Natural killer cell treated with Interleukin-12 subunit alpha and Interleukin-12 subunit beta and Interleukin-15 and Interleukin-18, amount 100 ng/mL, for 72 hours (primary cell): Measurements from ENCODE around the gene C2CD4C. TPM values are rescaled to one million over a fixed set of nuclear protein-coding genes. Genes with fewer than 3 reads are reported as not detected.
"Not testable (repeated sequence)": the region's sequence is repeated elsewhere in the genome, so short reads cannot be mapped to it uniquely, and the experiment has no call there.

ENCODE experiments used
- ATAC-seq, 2 donors: fragments of 150-1000 bp; cut with Tn5 transposase in 1 of 2; sonication (Bioruptor Pico), chemical (Tn5 transposase) in 1 of 2; 2 replicates each; pipeline ENCODE4 v1.10.0; 2021
- DNase-seq: peaks from one replicate; pipeline ENCODE4 v3.0.0; 2022; ENCODE audit warnings: low spot score
- H3K27ac Mint-ChIP-seq, 2 donors: 1 replicate in 1 of 2; 2 replicates in 1 of 2; pipeline ENCODE4 v1.8.0; 2022; ENCODE audit warnings: mixed read lengths in 2 of 2, mild to moderate bottlenecking in 1 of 2, moderate library complexity in 1 of 2
- H3K27me3 Mint-ChIP-seq, 2 donors: 1 replicate in 1 of 2; 2 replicates in 1 of 2; pipeline ENCODE4 v1.8.0; 2022; ENCODE audit warnings: mixed read lengths in 2 of 2
- H3K36me3 Mint-ChIP-seq: one replicate; pipeline ENCODE4 v1.8.0; 2022; ENCODE audit warnings: mixed read lengths
- H3K4me1 Mint-ChIP-seq, 2 donors: 1 replicate in 1 of 2; 2 replicates in 1 of 2; pipeline ENCODE4 v1.8.0; 2022; ENCODE audit warnings: low read depth in 2 of 2, mixed read lengths in 2 of 2, mild to moderate bottlenecking in 1 of 2
- H3K4me3 Mint-ChIP-seq: one replicate; pipeline ENCODE4 v1.8.0; 2022; ENCODE audit warnings: mixed read lengths
- H3K9me3 Mint-ChIP-seq: 2 replicates; pipeline ENCODE4 v1.8.0; 2022; ENCODE audit warnings: mixed read lengths
- total RNA-seq, 2 donors: library from RNA; stranded (reverse); gene quantifications; one replicate each; pipeline ENCODE4 v1.2.3, GENCODE V29; 2022

The C2CD4C gene
- total RNA-seq, 2 donors from 2014 or later, result not detected

GRCh38 chr19:430701-431100, 21.8 kb upstream of the C2CD4C start:
- DNase-seq (no peak), ATAC-seq (no peak)
- Mint-ChIP-seq H3K36me3 (peaks cover 4% of the 10 kb centered on the region), H3K4me3 (no peak overlapping the region), H3K27me3 (no peaks in the 10 kb centered on the region), H3K9me3 (peaks cover 3% of the 10 kb centered on the region), H3K4me1 (no peaks in the 10 kb centered on the region), H3K27ac (no peak overlapping the region)

DNA sequence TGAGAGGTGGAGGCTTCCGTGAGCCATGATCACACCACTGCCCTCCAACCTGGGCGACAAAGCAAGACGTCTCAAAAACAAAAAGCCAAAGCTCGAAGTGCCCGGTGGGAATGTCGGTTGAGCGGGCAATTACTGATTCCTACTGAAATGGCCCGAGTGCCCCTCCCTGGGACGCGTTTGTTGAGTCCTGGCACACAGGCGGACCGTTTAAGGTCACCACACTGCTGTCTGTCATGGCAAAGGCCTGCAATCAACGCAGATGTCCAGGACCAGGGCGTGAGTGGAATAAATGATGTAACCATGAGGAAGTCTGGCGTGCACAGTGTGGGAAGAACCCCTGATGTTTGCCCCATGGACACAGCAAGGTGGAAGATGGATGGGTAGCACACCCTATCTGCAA, 19.2 kb upstream of the C2CD4C start:
- peaks cover 3% of the 10 kb centered on the region for H3K9me3 Mint-ChIP-seq

DNA sequence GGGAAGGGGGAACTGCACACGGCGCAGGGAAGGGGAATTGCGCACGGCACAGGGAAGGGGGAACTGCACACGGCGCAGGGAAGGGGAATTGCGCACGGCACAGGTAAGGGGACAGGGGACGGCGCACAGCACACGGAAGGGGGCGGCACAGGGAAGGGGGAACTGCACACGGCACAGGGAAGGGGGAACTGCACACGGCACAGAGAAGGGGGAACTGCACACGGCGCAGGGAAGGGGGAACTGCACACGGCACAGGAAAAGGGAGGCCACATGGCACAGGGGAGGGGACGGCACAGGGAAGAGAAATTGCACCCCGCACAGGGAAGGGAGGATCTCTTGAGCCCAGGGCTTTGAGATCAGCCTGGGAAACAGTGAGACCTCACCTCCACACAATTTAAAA, 18.7 kb upstream of the C2CD4C start:
- H3K36me3 Mint-ChIP-seq, H3K4me1 Mint-ChIP-seq, H3K27me3 Mint-ChIP-seq, H3K4me3 Mint-ChIP-seq, ATAC-seq, H3K9me3 Mint-ChIP-seq, DNase-seq, H3K27ac Mint-ChIP-seq: not testable (repeated sequence)

More for the DNA sequence above, 19.2 kb upstream of the C2CD4C start:
- Mint-ChIP-seq H3K27ac (no peak overlapping the region), H3K4me1 (no peaks in the 10 kb centered on the region), H3K36me3 (peaks cover 4% of the 10 kb centered on the region), H3K27me3 (no peaks in the 10 kb centered on the region), H3K4me3 (no peak overlapping the region)
- no peak for DNase-seq
- ATAC-seq, result no peak

GRCh38 chr19:426725-427445, 17.9 kb upstream of the C2CD4C start:
- no peaks in the 10 kb centered on the region for H3K4me1 Mint-ChIP-seq
- peaks cover 3% of the 10 kb centered on the region for H3K9me3 Mint-ChIP-seq
- DNase-seq (peak; percentile 47), ATAC-seq (no peak)
- no peak overlapping the region for H3K4me3 Mint-ChIP-seq
- no peaks in the 10 kb centered on the region for H3K27me3 Mint-ChIP-seq
- peaks cover 4% of the 10 kb centered on the region for H3K36me3 Mint-ChIP-seq
- H3K27ac Mint-ChIP-seq, result no peak overlapping the region

DNA sequence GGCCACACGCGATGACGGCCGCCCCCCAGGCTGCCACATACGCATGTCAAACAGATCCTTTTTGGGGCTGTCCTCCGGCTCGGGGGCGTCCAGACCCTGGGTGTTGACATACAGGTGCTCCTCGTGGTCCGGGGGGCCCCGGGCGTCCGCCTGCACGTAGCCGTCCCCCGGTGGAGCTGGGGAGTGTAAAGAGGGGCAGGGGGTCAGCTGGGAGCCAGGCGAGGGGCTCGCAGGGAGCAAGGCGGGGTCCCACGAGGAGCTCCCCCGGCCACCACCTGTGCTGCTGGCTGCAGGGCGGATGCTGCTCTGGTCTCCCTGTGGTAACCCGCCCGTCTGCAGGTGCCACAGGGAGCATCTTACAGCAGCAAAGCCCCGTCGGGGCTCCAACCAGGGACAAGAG, 16.1 kb upstream of the C2CD4C start:
- Mint-ChIP-seq H3K9me3 (no peaks in the 10 kb centered on the region), H3K27me3 (no peaks in the 10 kb centered on the region), H3K27ac (no peak overlapping the region), H3K4me1 (no peaks in the 10 kb centered on the region), H3K4me3 (no peak overlapping the region), H3K36me3 (no peaks in the 10 kb centered on the region)
- ATAC-seq (no peak), DNase-seq (peak; percentile 39)

GRCh38 chr19:424546-424945, 15.6 kb upstream of the C2CD4C start:
- H3K4me3 Mint-ChIP-seq, result no peak overlapping the region
- no peaks in the 10 kb centered on the region for H3K36me3 Mint-ChIP-seq
- H3K27ac Mint-ChIP-seq, result no peak overlapping the region
- no peaks in the 10 kb centered on the region for H3K4me1 Mint-ChIP-seq
- ATAC-seq, result no peak
- H3K9me3 Mint-ChIP-seq, result no peaks in the 10 kb centered on the region
- H3K27me3 Mint-ChIP-seq, result no peaks in the 10 kb centered on the region
- peak; percentile 44 for DNase-seq

DNA sequence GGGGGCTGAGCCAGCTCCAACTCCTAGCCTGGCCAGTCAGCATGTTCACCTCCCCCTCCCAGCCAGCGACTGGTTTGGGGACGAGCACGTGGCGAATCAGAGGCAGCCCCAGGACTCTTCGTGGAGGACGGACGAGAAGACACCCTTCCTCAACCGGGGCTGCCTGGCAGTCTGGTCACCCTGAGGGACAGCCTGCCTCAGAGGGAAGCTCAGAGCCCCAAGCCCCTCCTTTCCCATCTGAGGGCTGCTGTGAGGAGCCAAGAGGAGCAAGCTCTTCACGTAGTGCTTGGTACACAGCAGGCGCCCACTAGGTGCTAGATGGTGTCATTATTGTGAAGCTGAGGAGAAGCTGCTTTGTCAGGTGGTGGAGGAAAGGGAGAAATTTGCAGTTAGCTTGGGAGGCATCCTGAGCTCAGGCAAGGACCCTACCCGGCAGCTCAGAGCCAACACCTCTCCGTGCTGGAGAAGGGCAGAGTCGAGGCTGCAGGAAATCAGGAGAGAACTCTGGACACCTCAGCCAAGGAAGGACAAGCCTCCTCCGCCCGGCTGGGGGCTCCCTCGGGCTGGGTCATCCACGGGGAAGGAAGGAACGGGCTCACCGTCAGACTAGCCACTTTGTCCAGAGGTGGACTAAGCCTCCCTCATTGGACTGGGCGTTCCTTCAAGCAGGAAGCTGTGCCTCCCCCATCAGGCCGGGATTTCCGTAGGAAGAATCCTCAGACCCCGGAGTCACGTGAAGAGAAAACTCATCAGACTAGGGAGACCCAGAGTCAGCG, 14.9 kb upstream of the C2CD4C start:
- Mint-ChIP-seq H3K36me3 (no peaks in the 10 kb centered on the region), H3K27ac (no peak overlapping the region), H3K27me3 (no peaks in the 10 kb centered on the region), H3K4me1 (no peaks in the 10 kb centered on the region), H3K9me3 (no peaks in the 10 kb centered on the region), H3K4me3 (no peak overlapping the region)
- DNase-seq, result peak; percentile 59
- ATAC-seq, result no peak

DNA sequence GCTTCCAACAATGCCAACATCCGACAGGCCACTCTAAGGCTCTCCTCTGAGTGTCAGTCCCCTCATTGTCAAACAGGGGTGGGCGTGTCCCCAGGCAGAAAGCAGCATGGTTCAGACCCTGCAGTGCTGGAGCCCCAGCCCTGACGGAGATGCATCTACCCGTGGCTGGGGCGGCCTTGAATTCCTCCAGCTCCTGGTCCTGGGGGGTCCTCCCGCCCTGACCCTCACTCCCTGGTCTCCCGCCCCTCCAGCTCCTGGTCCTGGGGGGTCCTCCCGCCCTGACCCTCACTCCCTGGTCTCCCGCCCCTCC, 13.9 kb upstream of the C2CD4C start:
- H3K36me3 Mint-ChIP-seq, H3K27me3 Mint-ChIP-seq, H3K27ac Mint-ChIP-seq, H3K9me3 Mint-ChIP-seq, ATAC-seq, H3K4me3 Mint-ChIP-seq, H3K4me1 Mint-ChIP-seq: not testable (repeated sequence)
- DNase-seq, result peak; percentile 29

DNA sequence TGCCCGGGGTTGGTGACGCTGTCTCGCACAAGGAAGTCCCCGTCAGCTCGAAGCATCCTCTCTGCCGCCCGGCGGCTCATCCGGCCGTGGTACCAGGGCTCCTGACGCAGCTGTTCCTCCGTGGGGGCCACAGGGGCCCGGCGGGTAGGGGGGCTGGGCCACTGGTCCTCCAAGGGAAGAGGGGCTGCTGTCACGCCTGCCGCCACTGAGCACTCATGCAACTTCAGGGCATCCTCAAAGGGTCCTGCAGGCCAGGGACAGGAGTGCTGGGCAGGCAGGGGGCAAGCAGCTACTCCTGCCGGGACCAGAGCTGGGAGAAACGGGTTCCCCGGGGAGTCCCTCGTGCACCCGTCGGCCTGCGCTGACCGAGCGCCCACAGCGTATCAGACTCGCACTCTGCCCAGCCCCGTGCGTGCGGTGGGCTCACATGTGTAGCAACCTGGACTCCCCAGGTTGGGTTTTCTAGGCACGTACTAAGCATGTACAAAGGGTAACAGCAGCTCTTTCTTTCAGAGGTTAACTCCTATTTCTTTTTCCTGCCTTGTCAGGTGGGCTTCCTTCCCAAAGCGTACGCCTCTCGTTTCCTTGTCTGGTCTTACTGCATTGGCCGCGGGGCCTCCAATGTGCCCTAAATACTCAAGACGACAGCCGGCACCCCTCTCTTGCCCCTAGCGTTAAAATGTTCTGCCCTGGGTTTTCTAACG, 13.4 kb upstream of the C2CD4C start:
- H3K36me3 Mint-ChIP-seq, result no peaks in the 10 kb centered on the region
- ATAC-seq (no peak), DNase-seq (peak; percentile 58)
- no peak overlapping the region for H3K4me3 Mint-ChIP-seq
- no peaks in the 10 kb centered on the region for H3K27me3 Mint-ChIP-seq
- H3K4me1 Mint-ChIP-seq, result no peaks in the 10 kb centered on the region
- no peaks in the 10 kb centered on the region for H3K9me3 Mint-ChIP-seq
- no peak overlapping the region for H3K27ac Mint-ChIP-seq

DNA sequence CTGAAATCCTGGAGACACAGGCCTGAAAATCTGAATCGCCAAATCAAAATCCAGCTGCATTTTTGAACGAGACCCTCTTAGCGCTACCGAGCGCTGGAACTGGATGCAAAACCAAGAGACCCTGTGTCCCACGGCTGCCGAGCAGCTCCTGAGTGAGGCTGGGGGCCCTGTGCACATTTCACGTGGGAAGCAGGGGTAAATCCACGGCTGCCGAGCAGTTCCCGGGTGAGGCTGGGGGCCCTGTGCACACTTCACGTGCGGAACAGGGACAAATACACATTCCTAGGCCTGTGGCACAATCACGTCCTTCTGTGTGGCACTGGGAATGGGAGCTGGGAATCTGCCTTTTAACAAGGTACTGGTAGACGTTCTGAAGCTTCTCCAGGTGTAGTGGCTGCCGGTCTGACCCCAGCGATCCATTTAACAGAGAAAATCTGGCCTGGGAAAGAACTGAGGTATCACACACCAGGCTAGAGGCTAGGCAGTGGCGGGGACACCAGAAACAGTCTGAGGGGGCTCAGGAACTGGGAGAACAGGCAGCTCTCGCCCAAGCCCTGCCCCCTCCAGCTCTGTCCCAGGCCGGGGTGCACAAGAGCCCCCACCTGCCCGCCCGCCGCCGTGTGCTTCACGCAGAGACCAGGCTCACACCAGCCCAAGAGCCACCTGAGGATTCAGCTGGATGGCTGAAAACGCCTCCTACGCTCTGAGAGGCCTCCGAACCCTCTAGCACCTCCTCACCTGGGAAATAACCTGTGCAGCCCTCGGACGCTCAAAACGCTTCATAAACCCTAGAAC, 11.0 kb upstream of the C2CD4C start:
- DNase-seq (peak; percentile 32), ATAC-seq (no peak)
- Mint-ChIP-seq H3K9me3 (no peaks in the 10 kb centered on the region), H3K4me1 (no peaks in the 10 kb centered on the region), H3K36me3 (no peaks in the 10 kb centered on the region), H3K4me3 (no peak overlapping the region), H3K27ac (no peak overlapping the region), H3K27me3 (no peaks in the 10 kb centered on the region)

GRCh38 chr19:418761-419671, 10.1 kb upstream of the C2CD4C start:
- Mint-ChIP-seq H3K27me3 (no peaks in the 10 kb centered on the region), H3K36me3 (no peaks in the 10 kb centered on the region), H3K27ac (no peak overlapping the region), H3K4me3 (no peak overlapping the region), H3K4me1 (no peaks in the 10 kb centered on the region), H3K9me3 (no peaks in the 10 kb centered on the region)
- peak; percentile 13 for DNase-seq
- no peak for ATAC-seq

DNA sequence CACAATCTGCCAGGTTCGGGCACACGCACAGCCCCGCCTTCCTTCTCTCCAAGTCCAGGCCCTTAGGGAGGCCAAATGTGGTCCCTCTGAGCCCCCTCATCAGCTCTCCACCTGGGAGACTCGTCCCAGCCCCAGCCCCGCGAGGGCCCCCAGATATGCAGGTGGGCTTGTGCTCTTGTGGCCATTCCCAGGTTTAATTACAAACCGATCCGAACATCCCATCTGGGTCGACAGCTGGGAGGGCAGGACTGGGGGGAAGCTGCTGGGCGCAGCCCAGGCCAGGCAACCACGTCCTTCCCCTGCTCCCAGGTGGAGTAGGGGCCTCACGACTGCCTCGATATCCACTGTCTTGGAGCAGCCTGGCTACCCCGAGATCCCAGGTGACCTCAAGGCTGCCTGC, 7.5 kb upstream of the C2CD4C start:
- no peak overlapping the region for H3K4me3 Mint-ChIP-seq
- no peaks in the 10 kb centered on the region for H3K9me3 Mint-ChIP-seq
- no peak overlapping the region for H3K27ac Mint-ChIP-seq
- no peaks in the 10 kb centered on the region for H3K36me3 Mint-ChIP-seq
- ATAC-seq (no peak), DNase-seq (peak; percentile 44)
- no peaks in the 10 kb centered on the region for H3K27me3 Mint-ChIP-seq
- no peaks in the 10 kb centered on the region for H3K4me1 Mint-ChIP-seq

DNA sequence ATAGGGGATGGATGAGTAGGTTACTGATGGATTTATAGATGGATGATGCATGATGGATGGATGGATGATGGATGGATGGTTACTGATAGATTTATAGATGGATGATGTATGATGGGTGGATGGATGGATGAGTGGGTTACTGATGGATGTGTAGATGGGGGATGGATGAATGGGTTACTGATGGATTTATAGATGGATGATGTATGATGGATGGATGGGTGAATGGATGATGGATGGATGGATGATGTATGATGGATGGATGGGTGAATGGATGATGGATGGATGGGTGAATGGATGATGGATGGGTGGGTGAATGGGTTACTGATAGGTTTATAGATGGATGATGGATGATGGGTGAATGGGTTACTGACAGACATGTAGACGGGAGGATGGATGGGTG, 6.3 kb upstream of the C2CD4C start:
- Mint-ChIP-seq H3K4me1 (no peaks in the 10 kb centered on the region), H3K4me3 (no peak overlapping the region), H3K27ac (no peak overlapping the region), H3K9me3 (no peaks in the 10 kb centered on the region), H3K27me3 (no peaks in the 10 kb centered on the region), H3K36me3 (no peaks in the 10 kb centered on the region)
- DNase-seq (no peak), ATAC-seq (no peak)
